SK-N-SH (cell line): ENCODE data around the gene RNF19B. TPM values are rescaled to one million over a fixed set of nuclear protein-coding genes. Genes with fewer than 3 reads are reported as not detected.

Source experiments
- CTCF ChIA-PET: fragments of 300-600, 350-600 bp; formaldehyde crosslinking; extraction: SDS; loops from one replicate; lab custom pipeline; 2021; lab: Yijun Ruan, JAX
- POLR2A ChIA-PET: fragments of 350-600 bp; sonication (Branson Sonifier 250); formaldehyde crosslinking; extraction: SDS; loops from one replicate; lab custom pipeline; 2020; ENCODE audit warnings: antibody characterized with exemption, inconsistent platforms; lab: Yijun Ruan, JAX
- DNase-seq: peaks from one replicate; pipeline ENCODE4 v3.0.0; 2012
- H2AFZ ChIP-seq: fragments of 200-600 bp; sonication (generic); 2 replicates; pipeline ENCODE4 v1.8.1; 2016; ENCODE audit warnings: antibody characterized with exemption, mild to moderate bottlenecking, low read depth
- H3F3A ChIP-seq: fragments of 200-600 bp; sonication (generic); replicated peaks from 2 replicates; pipeline ENCODE3; 2016; ENCODE audit warnings: antibody characterized with exemption, mild to moderate bottlenecking; ENCODE audit not compliant: insufficient read depth
- H3K27ac ChIP-seq, 2 experiments: fragments of 200-500 bp in 1 of 2; fragments of 200-600 bp in 1 of 2; sonication (Bioruptor generic) in 1 of 2; sonication (generic), shearing (Covaris generic) in 1 of 2; 2 replicates each; pipeline versions ENCODE4 v1.5.1 to v1.6.1; 2014 to 2016; ENCODE audit warnings: low read depth in 2 of 2, inconsistent platforms in 1 of 2, low read length in 1 of 2, mild to moderate bottlenecking in 1 of 2, mixed read lengths in 1 of 2
- H3K27me3 ChIP-seq: fragments of 200-600 bp; sonication (generic), shearing (Covaris generic); 2 replicates; pipeline ENCODE4 v1.6.1; 2016; ENCODE audit warnings: mixed run types; ENCODE audit not compliant: insufficient read depth
- H3K36me3 ChIP-seq, 2 experiments: fragments of 200-500 bp in 1 of 2; fragments of 200-600 bp in 1 of 2; sonication (Bioruptor generic) in 1 of 2; sonication (generic) in 1 of 2; replicated peaks in 1 of 2; 2 replicates each; pipeline versions ENCODE3 to v1.5.1; 2014 to 2016; ENCODE audit warnings: low read length in 1 of 2, mild to moderate bottlenecking in 1 of 2; ENCODE audit not compliant: insufficient read depth in 2 of 2, control insufficient read depth in 1 of 2
- H3K4me1 ChIP-seq, 2 experiments: fragments of 200-500 bp in 1 of 2; fragments of 200-600 bp in 1 of 2; sonication (Bioruptor generic) in 1 of 2; sonication (generic), shearing (Covaris generic) in 1 of 2; 2 replicates each; pipeline versions ENCODE4 v1.5.1 to v1.6.1; 2014 to 2016; ENCODE audit warnings: low read depth in 1 of 2, low read length in 1 of 2, mixed run types in 1 of 2; ENCODE audit not compliant: insufficient read depth in 2 of 2, control insufficient read depth in 1 of 2
- H3K4me2 ChIP-seq: fragments of 200-600 bp; sonication (generic), shearing (Covaris generic); 2 replicates; pipeline ENCODE4 v1.6.1; 2017; ENCODE audit warnings: mixed run types
- H3K4me3 ChIP-seq, 2 experiments: fragments of 200-500 bp in 1 of 2; fragments of 200-600 bp in 1 of 2; sonication (Bioruptor generic) in 1 of 2; sonication (generic), shearing (Covaris generic) in 1 of 2; 2 replicates each; pipeline versions ENCODE4 v1.5.1 to v1.8.1; 2014 to 2016; ENCODE audit warnings: low read depth in 2 of 2, inconsistent platforms in 1 of 2, low read length in 1 of 2, mild to moderate bottlenecking in 1 of 2, mixed read lengths in 1 of 2, moderate library complexity in 1 of 2
- H3K79me2 ChIP-seq: fragments of 200-600 bp; sonication (generic); 2 replicates; pipeline ENCODE4 v1.8.1; 2017; ENCODE audit warnings: mild to moderate bottlenecking; ENCODE audit not compliant: insufficient read depth
- H3K9ac ChIP-seq: fragments of 200-600 bp; sonication (generic); 2 replicates; pipeline ENCODE4 v1.6.1; 2017; ENCODE audit warnings: mixed run types
- H3K9me2 ChIP-seq: fragments of 200-600 bp; sonication (generic); 2 replicates; pipeline ENCODE4 v1.6.1; 2017; ENCODE audit warnings: mixed run types
- H3K9me3 ChIP-seq: fragments of 200-600 bp; sonication (generic); 2 replicates; pipeline ENCODE4 v1.6.1; 2017; ENCODE audit warnings: mixed run types, mild to moderate bottlenecking, moderate library complexity
- H4K20me1 ChIP-seq: fragments of 200-600 bp; sonication (generic); 2 replicates; pipeline ENCODE4 v1.6.1; 2017; ENCODE audit warnings: mild to moderate bottlenecking, mixed run types; ENCODE audit not compliant: insufficient read depth
- CHD2 ChIP-seq: fragments of 150-350 bp; IDR thresholded peaks from 2 replicates; pipeline ENCODE4 v1.6.1; 2018; ENCODE audit warnings: low read length; ENCODE audit not compliant: partially characterized antibody
- ELF1 ChIP-seq: IDR thresholded peaks from 2 replicates; pipeline ENCODE4 v1.4.0; 2012
- EP300 ChIP-seq, 2 experiments: IDR thresholded peaks; 2 replicates each; pipeline versions ENCODE4 v1.4.0 to v1.6.1; 2012; ENCODE audit warnings: borderline replicate concordance in 1 of 2, low read depth in 1 of 2, low read length in 1 of 2
- FOXJ3 ChIP-seq: sonication (generic); formaldehyde crosslinking; IDR thresholded peaks from 2 replicates; pipeline ENCODE4 v1.5.1; 2020; ENCODE audit warnings: mild to moderate bottlenecking, missing genetic modification reagents
- GABPA ChIP-seq: IDR thresholded peaks from 2 replicates; pipeline ENCODE4 v1.4.0; 2012; ENCODE audit warnings: low read depth, mild to moderate bottlenecking
- GATA2 ChIP-seq: sonication (generic); formaldehyde crosslinking; IDR thresholded peaks from 2 replicates; pipeline ENCODE4 v1.5.0; 2020; ENCODE audit warnings: mild to moderate bottlenecking, missing genetic modification reagents
- JUND ChIP-seq: IDR thresholded peaks from 2 replicates; pipeline ENCODE4 v1.4.0; 2012
- MAX ChIP-seq: IDR thresholded peaks from 2 replicates; pipeline ENCODE4 v1.4.0; 2012; ENCODE audit warnings: low read depth
- MXI1 ChIP-seq: IDR thresholded peaks from 2 replicates; pipeline ENCODE4 v1.6.1; 2012; ENCODE audit warnings: mild to moderate bottlenecking, low read depth, low read length, improper control_type of control experiment
- NFIC ChIP-seq: IDR thresholded peaks from 2 replicates; pipeline ENCODE4 v1.4.0; 2012; ENCODE audit warnings: borderline replicate concordance
- POLR2AphosphoS5 ChIP-seq: IDR thresholded peaks from 2 replicates; pipeline ENCODE4 v1.6.1; 2012; ENCODE audit warnings: low read depth, low read length
- RFX5 ChIP-seq: IDR thresholded peaks from 2 replicates; pipeline ENCODE4 v1.6.1; 2012; ENCODE audit warnings: mild to moderate bottlenecking, improper control_type of control experiment, low read length
- SMC3 ChIP-seq: IDR thresholded peaks from 2 replicates; pipeline ENCODE4 v1.6.1; 2012; ENCODE audit warnings: low read depth, low read length, improper control_type of control experiment
- USF1 ChIP-seq: IDR thresholded peaks from 2 replicates; pipeline ENCODE4 v1.4.0; 2012; ENCODE audit warnings: low read depth, borderline replicate concordance
- WGBS: methylation state at CpG from one replicate; pipeline ENCODE4 v1.1.6; 2017; ENCODE audit warnings: low lambda C conversion rate; 5-methylcytosine and 5-hydroxymethylcytosine counted together
- polyA plus RNA-seq, 3 experiments: library from polyadenylated mRNA; depleted of rRNA; stranded (reverse); fragments of >200 nt; gene quantifications; 2 replicates each; pipeline ENCODE4 v1.2.3, GENCODE V29; 2012
- TF ChIP-seq, protein P1 (sequence below): fragments of 150-350 bp; IDR thresholded peaks from 2 replicates; pipeline ENCODE4 v1.6.1; 2016; ENCODE audit warnings: mild to moderate bottlenecking, low read depth, low read length
- TF ChIP-seq, protein P2 (sequence below): fragments of 150-350 bp; IDR thresholded peaks from 2 replicates; pipeline ENCODE4 v1.6.1; 2017; ENCODE audit warnings: antibody characterized with exemption, low read length, low read depth, borderline replicate concordance

RNF19B gene
- polyA plus RNA-seq, 1 of the 3 experiments (the other 2 are of a cell fraction), result 20.1 TPM

- no peak overlapping the region for H2AFZ ChIP-seq
- no peak overlapping the region for H3K4me3 ChIP-seq
- H3K9ac ChIP-seq, result no peak overlapping the region
- peak overlapping the region; percentile 29 to 77 for H3K27ac ChIP-seq
- ChIA-PET CTCF (interaction anchor here (0.7 to 8.9 kb wide), 27 partner anchors 15 to 405 kb away, joined by 3 to 120 read pairs (median 6); partner anchors contain the start of genes AZIN2 and HPCA), POLR2A (interaction anchor here (1.9 kb wide), 1 partner anchor 30 kb away, joined by 10 read pairs; the partner anchor contains the start of gene RNF19B)
- peaks cover 6% of the 10 kb centered on the region; the same call in 1 of the 2 replicates for H4K20me1 ChIP-seq
- no peaks in the 10 kb centered on the region for H3K9me3 ChIP-seq
- peaks cover 33% of the 10 kb centered on the region for H3F3A ChIP-seq
- no peaks in the 10 kb centered on the region for H3K27me3 ChIP-seq
- no peaks in the 10 kb centered on the region; the same call in 1 of the 2 replicates for H3K79me2 ChIP-seq
- H3K36me3 ChIP-seq, result peaks cover 24 to 27% of the 10 kb centered on the region in 2 experiments
- TF ChIP-seq EP300 (IDR thresholded peaks at IDR 0.05; ENCODE audit: borderline replicate concordance in 1 of 2, low read depth in 1 of 2, low read length in 1 of 2), result no peak
- no peak for TF ChIP-seq GATA2
- no peak for TF ChIP-seq MXI1
- TF ChIP-seq USF1, result no peak
- no peak for TF ChIP-seq GABPA
- no peak for TF ChIP-seq MAX
- no peak for TF ChIP-seq POLR2AphosphoS5
- no peak for TF ChIP-seq NFIC
- TF ChIP-seq ELF1, result no peak
- no peak for TF ChIP-seq CHD2
- TF ChIP-seq SMC3, result no peak
- TF ChIP-seq FOXJ3 (CRISPR knock-in tag), result no peak
- TF ChIP-seq, protein P1, sequence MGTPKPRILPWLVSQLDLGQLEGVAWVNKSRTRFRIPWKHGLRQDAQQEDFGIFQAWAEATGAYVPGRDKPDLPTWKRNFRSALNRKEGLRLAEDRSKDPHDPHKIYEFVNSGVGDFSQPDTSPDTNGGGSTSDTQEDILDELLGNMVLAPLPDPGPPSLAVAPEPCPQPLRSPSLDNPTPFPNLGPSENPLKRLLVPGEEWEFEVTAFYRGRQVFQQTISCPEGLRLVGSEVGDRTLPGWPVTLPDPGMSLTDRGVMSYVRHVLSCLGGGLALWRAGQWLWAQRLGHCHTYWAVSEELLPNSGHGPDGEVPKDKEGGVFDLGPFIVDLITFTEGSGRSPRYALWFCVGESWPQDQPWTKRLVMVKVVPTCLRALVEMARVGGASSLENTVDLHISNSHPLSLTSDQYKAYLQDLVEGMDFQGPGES, result no peak
- TF ChIP-seq, protein P2, sequence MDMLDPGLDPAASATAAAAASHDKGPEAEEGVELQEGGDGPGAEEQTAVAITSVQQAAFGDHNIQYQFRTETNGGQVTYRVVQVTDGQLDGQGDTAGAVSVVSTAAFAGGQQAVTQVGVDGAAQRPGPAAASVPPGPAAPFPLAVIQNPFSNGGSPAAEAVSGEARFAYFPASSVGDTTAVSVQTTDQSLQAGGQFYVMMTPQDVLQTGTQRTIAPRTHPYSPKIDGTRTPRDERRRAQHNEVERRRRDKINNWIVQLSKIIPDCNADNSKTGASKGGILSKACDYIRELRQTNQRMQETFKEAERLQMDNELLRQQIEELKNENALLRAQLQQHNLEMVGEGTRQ, result no peak
- no peak for TF ChIP-seq JUND
- no peak for TF ChIP-seq RFX5
- DNase-seq, result no peak
- H3K9me2 ChIP-seq, result no peaks in the 10 kb centered on the region
- 83% methylated on average over 10 of the region's 10 CpGs for WGBS
- peaks cover 5 to 17% of the 10 kb centered on the region in 2 experiments for H3K4me1 ChIP-seq
- peak overlapping the region; percentile 38; the same call in 1 of the 2 replicates for H3K4me2 ChIP-seq
Observed at GRCh38 chr1:32934535-32934934, 30.1 kb downstream of the RNF19B start.
